IMR-90 (cell line): ENCODE results near the gene SPAAR. TPM values are rescaled to one million over a fixed set of nuclear protein-coding genes. Genes with fewer than 3 reads are reported as not detected.

ENCODE experiments used
- RCOR1 ChIP-seq: IDR thresholded peaks from 2 replicates; pipeline ENCODE4 v1.6.1; 2012; ENCODE audit warnings: mild to moderate bottlenecking, low read length, improper control_type of control experiment; ENCODE audit not compliant: insufficient replicate concordance
- polyA plus RNA-seq, 3 experiments: library from polyadenylated mRNA; depleted of rRNA; stranded (reverse); fragments of >200 nt; gene quantifications; 2 replicates each; pipeline ENCODE4 v1.2.3, GENCODE V29; 2012; ENCODE audit warnings: low replicate concordance in 1 of 3
- total RNA-seq: library from RNA; depleted of rRNA; stranded (reverse); fragments of >200 nt; gene quantifications from 2 replicates; pipeline ENCODE4 v1.2.3, GENCODE V29; 2012
- TF ChIP-seq, protein P1 (sequence below): conservative IDR thresholded peaks from 2 replicates; pipeline ENCODE4 v1.5.1; 2012; ENCODE audit warnings: mild to moderate bottlenecking, low read depth, low read length, improper control_type of control experiment

The SPAAR gene
- total and polyA plus RNA-seq, 2 of the 4 experiments (the other 2 are of a cell fraction) = 0.18 to 0.32 TPM

DNA sequence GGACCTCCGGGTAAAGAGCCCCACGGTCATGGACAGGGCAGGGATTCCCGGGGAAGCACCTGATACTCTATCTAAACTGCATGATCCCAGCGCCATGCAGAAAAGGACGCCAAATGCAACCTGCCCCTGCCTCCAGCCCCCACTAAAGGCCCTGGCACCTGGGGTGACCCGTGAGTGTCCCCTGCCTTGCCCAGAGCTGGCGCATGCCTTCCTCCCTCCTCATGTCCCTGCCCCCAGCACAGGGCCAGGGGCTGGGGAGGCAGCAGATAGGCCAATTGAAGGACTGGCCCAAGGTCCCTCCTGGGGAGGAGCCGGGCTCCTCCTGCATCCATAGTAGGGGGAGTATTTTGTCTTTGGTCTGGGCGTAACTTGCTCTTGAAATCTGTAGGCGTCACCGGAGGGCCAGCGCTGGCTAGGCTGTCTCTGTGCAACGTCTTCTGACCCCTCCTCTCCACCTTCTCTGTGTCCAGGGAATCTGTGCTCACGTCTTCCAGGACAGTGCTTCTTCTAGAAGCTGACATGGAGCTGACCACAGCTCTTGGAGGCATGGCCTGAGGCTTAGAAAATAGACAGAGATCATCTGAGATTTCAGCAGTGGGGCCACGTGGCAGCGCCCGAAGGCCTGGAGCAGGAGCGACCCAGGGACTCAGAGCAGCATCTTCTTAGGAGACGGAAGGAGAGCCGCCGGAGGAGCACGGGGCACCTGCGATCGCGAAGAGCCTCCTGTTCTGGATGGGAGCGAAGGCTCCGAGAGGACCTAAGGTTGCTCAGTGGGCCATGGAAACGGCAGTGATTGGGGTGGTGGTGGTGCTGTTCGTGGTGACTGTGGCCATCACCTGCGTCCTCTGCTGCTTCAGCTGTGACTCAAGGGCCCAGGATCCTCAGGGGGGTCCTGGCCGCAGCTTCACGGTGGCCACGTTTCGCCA, 660 bp downstream of the SPAAR start (continued):
- TF ChIP-seq, protein P1, sequence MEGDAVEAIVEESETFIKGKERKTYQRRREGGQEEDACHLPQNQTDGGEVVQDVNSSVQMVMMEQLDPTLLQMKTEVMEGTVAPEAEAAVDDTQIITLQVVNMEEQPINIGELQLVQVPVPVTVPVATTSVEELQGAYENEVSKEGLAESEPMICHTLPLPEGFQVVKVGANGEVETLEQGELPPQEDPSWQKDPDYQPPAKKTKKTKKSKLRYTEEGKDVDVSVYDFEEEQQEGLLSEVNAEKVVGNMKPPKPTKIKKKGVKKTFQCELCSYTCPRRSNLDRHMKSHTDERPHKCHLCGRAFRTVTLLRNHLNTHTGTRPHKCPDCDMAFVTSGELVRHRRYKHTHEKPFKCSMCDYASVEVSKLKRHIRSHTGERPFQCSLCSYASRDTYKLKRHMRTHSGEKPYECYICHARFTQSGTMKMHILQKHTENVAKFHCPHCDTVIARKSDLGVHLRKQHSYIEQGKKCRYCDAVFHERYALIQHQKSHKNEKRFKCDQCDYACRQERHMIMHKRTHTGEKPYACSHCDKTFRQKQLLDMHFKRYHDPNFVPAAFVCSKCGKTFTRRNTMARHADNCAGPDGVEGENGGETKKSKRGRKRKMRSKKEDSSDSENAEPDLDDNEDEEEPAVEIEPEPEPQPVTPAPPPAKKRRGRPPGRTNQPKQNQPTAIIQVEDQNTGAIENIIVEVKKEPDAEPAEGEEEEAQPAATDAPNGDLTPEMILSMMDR = no peak
- no peak for TF ChIP-seq RCOR1
